DOHH2 (cell line): ENCODE results near the gene UMAD1.

Source experiments
- CTCF ChIP-seq: fragments of 200-600 bp; sonication (generic); IDR thresholded peaks from one replicate; pipeline ENCODE4 v1.5.1; 2014; ENCODE audit warnings: antibody characterized with exemption, mild to moderate bottlenecking, low read depth, low read length; ENCODE audit not compliant: poor library complexity, severe bottlenecking
- EZH2phosphoT487 ChIP-seq: fragments of 200-600 bp; sonication (generic); IDR thresholded peaks from 2 replicates; pipeline ENCODE4 v1.6.1; 2017; ENCODE audit warnings: borderline replicate concordance, mild to moderate bottlenecking, antibody characterized with exemption, low read length, moderate library complexity, mixed read lengths

GRCh38 chr7:7868572-7868899 is 228.0 kb downstream of the UMAD1 start:
- TF ChIP-seq CTCF = no peak
- TF ChIP-seq EZH2phosphoT487 = no peak
